ENCODE results near the gene FAM107B.
"Not testable (repeated sequence)": the region's sequence is repeated elsewhere in the genome, so short reads cannot be mapped to it uniquely, and the experiment has no call there.

FAM107B gene

DNA sequence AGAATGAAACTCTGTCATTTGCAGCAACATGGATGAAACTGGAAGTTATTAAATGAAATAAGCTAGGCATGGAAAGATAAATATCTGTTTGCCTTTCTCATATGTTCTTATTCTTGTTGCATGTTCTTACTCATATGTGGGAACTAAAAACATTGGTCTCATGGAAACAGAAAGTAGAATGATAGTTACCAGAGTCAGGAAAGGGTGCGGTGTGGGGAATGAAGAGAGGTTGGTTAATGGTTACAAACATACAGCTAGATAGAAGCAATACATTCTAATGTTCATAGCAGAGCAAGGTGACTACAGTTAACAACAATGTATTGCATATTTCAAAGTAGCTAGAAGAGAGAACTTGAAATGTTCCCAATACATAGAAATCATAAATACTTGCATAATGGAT, 105.1 kb downstream of the FAM107B start:
- no peak overlapping the region for H3K4me3 ChIP-seq (ENCODE audit: low read depth in 1 of 2, low read length in 2 of 2)
- H3K36me3 ChIP-seq (ENCODE audit: control insufficient read depth in 1 of 2, insufficient read depth in 2 of 2, low read length in 2 of 2), result no peaks in the 10 kb centered on the region
- H3K27ac ChIP-seq (ENCODE audit: low read depth, low read length), result no peak overlapping the region
- H3K9me3 ChIP-seq (ENCODE audit: control insufficient read depth in 1 of 2, low read length in 2 of 2), result no peaks in the 10 kb centered on the region
- peaks cover 15 to 24% of the 10 kb centered on the region in 2 donors for H3K4me1 ChIP-seq (ENCODE audit: control insufficient read depth in 1 of 2, insufficient read depth in 2 of 2, low read length in 2 of 2)
- H3K27me3 ChIP-seq (ENCODE audit: control insufficient read depth in 1 of 2, insufficient read depth in 2 of 2, low read length in 2 of 2), result no peaks in the 10 kb centered on the region
- H3K9ac ChIP-seq (ENCODE audit: low read depth in 1 of 2, low read length in 2 of 2), result no peak overlapping the region

DNA sequence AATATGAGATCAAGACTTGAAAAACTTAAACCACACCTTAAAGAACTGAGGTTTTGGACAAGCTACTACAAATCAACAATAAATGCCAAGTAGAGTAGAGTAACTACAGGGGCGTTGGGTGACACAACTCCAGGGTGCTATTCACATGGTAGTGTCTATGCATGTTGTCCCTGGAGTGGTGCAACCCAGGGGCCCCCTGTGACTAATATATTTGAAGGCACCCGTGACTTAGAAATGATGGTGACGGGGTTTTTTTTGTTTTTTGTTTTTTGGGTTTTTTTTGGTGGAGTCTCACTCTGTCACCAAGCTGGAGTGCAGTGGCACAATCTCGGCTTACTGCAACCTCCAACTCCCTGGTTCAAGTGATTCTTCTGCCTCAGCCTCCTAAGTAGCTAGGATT, 106.9 kb downstream of the FAM107B start:
- Histone ChIP-seq H3K4me1 (ENCODE audit: control insufficient read depth in 1 of 2, insufficient read depth in 2 of 2, low read length in 2 of 2) (peaks cover 1 to 16% of the 10 kb centered on the region in 2 donors), H3K9me3 (ENCODE audit: control insufficient read depth in 1 of 2, low read length in 2 of 2) (no peaks in the 10 kb centered on the region), H3K9ac (ENCODE audit: low read depth in 1 of 2, low read length in 2 of 2) (no peak overlapping the region), H3K4me3 (ENCODE audit: low read depth in 1 of 2, low read length in 2 of 2) (no peak overlapping the region), H3K36me3 (ENCODE audit: control insufficient read depth in 1 of 2, insufficient read depth in 2 of 2, low read length in 2 of 2) (no peaks in the 10 kb centered on the region), H3K27me3 (ENCODE audit: control insufficient read depth in 1 of 2, insufficient read depth in 2 of 2, low read length in 2 of 2) (no peaks in the 10 kb centered on the region), H3K27ac (ENCODE audit: low read depth, low read length) (no peak overlapping the region)

DNA sequence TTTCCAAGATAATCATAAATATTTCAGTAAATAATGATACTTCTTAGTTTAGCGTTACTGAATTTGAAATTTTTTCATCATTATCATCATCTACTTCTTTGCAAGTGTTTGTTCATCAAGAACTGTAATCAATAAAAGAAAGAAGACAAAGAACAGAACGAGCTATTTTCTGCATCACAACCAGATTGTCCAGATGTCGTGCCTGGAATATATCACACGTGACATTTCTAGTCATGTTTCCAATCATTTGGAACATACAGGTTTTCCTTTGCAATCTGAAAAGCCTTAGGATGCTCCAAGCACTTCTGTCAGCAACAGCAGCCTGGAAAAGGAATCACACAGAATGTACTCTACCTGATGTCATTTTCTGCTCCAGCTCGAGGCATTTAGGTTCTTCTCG, 107.4 kb downstream of the FAM107B start:
- H3K9me3 ChIP-seq (ENCODE audit: control insufficient read depth in 1 of 2, low read length in 2 of 2), result no peaks in the 10 kb centered on the region
- H3K4me1 ChIP-seq (ENCODE audit: control insufficient read depth in 1 of 2, insufficient read depth in 2 of 2, low read length in 2 of 2), result peaks cover 0 to 12% of the 10 kb centered on the region in 2 donors
- H3K9ac ChIP-seq (ENCODE audit: low read depth in 1 of 2, low read length in 2 of 2), result no peak overlapping the region
- no peak overlapping the region for H3K27ac ChIP-seq (ENCODE audit: low read depth, low read length)
- H3K27me3 ChIP-seq (ENCODE audit: control insufficient read depth in 1 of 2, insufficient read depth in 2 of 2, low read length in 2 of 2), result no peaks in the 10 kb centered on the region
- H3K36me3 ChIP-seq (ENCODE audit: control insufficient read depth in 1 of 2, insufficient read depth in 2 of 2, low read length in 2 of 2), result no peaks in the 10 kb centered on the region
- no peak overlapping the region for H3K4me3 ChIP-seq (ENCODE audit: low read depth in 1 of 2, low read length in 2 of 2)

- Histone ChIP-seq H3K9ac (ENCODE audit: low read depth in 1 of 2, low read length in 2 of 2) (no peak overlapping the region), H3K27me3 (ENCODE audit: control insufficient read depth in 1 of 2, insufficient read depth in 2 of 2, low read length in 2 of 2) (no peaks in the 10 kb centered on the region), H3K27ac (ENCODE audit: low read depth, low read length) (no peak overlapping the region), H3K4me3 (ENCODE audit: low read depth in 1 of 2, low read length in 2 of 2) (no peak overlapping the region), H3K9me3 (ENCODE audit: control insufficient read depth in 1 of 2, low read length in 2 of 2) (no peaks in the 10 kb centered on the region), H3K4me1 (ENCODE audit: control insufficient read depth in 1 of 2, insufficient read depth in 2 of 2, low read length in 2 of 2) (peaks cover 0 to 12% of the 10 kb centered on the region in 2 donors), H3K36me3 (ENCODE audit: control insufficient read depth in 1 of 2, insufficient read depth in 2 of 2, low read length in 2 of 2) (no peaks in the 10 kb centered on the region)
Observed at GRCh38 chr10:14665865-14666857, 108.5 kb downstream of the FAM107B start.

- Histone ChIP-seq H3K9me3 (ENCODE audit: control insufficient read depth in 1 of 2, low read length in 2 of 2) (no peaks in the 10 kb centered on the region), H3K27me3 (ENCODE audit: control insufficient read depth in 1 of 2, insufficient read depth in 2 of 2, low read length in 2 of 2) (no peaks in the 10 kb centered on the region), H3K9ac (ENCODE audit: low read depth in 1 of 2, low read length in 2 of 2) (no peak overlapping the region), H3K4me1 (ENCODE audit: control insufficient read depth in 1 of 2, insufficient read depth in 2 of 2, low read length in 2 of 2) (peaks cover 0 to 17% of the 10 kb centered on the region in 2 donors), H3K36me3 (ENCODE audit: control insufficient read depth in 1 of 2, insufficient read depth in 2 of 2, low read length in 2 of 2) (no peaks in the 10 kb centered on the region), H3K4me3 (ENCODE audit: low read depth in 1 of 2, low read length in 2 of 2) (no peak overlapping the region), H3K27ac (ENCODE audit: low read depth, low read length) (no peak overlapping the region)
Observed at GRCh38 chr10:14665304-14665703, 109.4 kb downstream of the FAM107B start.

DNA sequence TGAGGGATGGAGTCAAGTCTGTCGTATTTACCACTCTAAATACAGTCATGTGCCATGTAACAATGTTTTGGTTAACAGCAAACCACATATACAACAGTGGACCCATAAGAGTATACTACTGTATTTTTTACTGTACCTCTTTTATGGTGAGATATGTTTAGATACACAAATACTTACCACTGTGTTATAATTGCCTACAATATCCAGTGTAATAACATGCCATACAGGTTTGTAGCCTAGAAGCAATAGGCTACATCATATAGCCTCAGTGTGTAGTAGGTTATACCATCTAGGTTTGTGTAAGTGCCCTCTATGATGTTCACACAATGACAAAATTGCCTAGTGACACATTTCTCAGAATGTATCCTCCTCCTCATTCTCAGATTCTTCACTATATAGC, 110.4 kb downstream of the FAM107B start:
- Histone ChIP-seq H3K9ac (ENCODE audit: low read depth in 1 of 2, low read length in 2 of 2) (no peak overlapping the region), H3K9me3 (ENCODE audit: control insufficient read depth in 1 of 2, low read length in 2 of 2) (no peaks in the 10 kb centered on the region), H3K27me3 (ENCODE audit: control insufficient read depth in 1 of 2, insufficient read depth in 2 of 2, low read length in 2 of 2) (no peaks in the 10 kb centered on the region), H3K4me3 (ENCODE audit: low read depth in 1 of 2, low read length in 2 of 2) (no peak overlapping the region), H3K27ac (ENCODE audit: low read depth, low read length) (no peak overlapping the region), H3K4me1 (ENCODE audit: control insufficient read depth in 1 of 2, insufficient read depth in 2 of 2, low read length in 2 of 2) (peaks cover 3 to 22% of the 10 kb centered on the region in 2 donors), H3K36me3 (ENCODE audit: control insufficient read depth in 1 of 2, insufficient read depth in 2 of 2, low read length in 2 of 2) (no peaks in the 10 kb centered on the region)

DNA sequence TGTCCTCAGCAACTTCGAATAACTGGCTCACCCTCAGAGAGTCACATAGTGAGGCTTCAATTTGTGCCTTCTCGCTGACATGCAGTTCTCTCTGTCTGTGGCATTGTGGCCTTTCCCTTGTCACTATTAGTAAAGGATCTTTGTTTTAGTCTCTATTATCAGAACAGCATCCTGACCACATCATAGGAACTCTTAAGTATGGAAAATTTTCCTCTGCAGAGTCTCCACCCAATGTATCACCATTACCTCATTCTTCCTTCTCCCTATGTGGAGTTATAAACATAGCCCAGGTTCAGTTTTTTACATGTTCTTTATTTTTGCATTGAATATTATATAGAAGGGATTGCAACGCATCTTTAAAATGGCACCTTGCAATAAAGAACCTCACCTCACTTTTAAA, 112.9 kb downstream of the FAM107B start:
- Histone ChIP-seq H3K36me3 (ENCODE audit: control insufficient read depth in 1 of 2, insufficient read depth in 2 of 2, low read length in 2 of 2) (no peaks in the 10 kb centered on the region), H3K9ac (ENCODE audit: low read depth in 1 of 2, low read length in 2 of 2) (no peak overlapping the region), H3K27ac (ENCODE audit: low read depth, low read length) (no peak overlapping the region), H3K9me3 (ENCODE audit: control insufficient read depth in 1 of 2, low read length in 2 of 2) (no peaks in the 10 kb centered on the region), H3K27me3 (ENCODE audit: control insufficient read depth in 1 of 2, insufficient read depth in 2 of 2, low read length in 2 of 2) (no peaks in the 10 kb centered on the region), H3K4me1 (ENCODE audit: control insufficient read depth in 1 of 2, insufficient read depth in 2 of 2, low read length in 2 of 2) (peaks cover 3 to 17% of the 10 kb centered on the region in 2 donors), H3K4me3 (ENCODE audit: low read depth in 1 of 2, low read length in 2 of 2) (no peak overlapping the region)

GRCh38 chr10:14660831-14661230, 113.9 kb downstream of the FAM107B start:
- peaks cover 3 to 17% of the 10 kb centered on the region in 2 donors for H3K4me1 ChIP-seq (ENCODE audit: control insufficient read depth in 1 of 2, insufficient read depth in 2 of 2, low read length in 2 of 2)
- no peak overlapping the region for H3K4me3 ChIP-seq (ENCODE audit: low read depth in 1 of 2, low read length in 2 of 2)
- H3K9me3 ChIP-seq (ENCODE audit: control insufficient read depth in 1 of 2, low read length in 2 of 2), result no peaks in the 10 kb centered on the region
- no peak overlapping the region for H3K9ac ChIP-seq (ENCODE audit: low read depth in 1 of 2, low read length in 2 of 2)
- no peaks in the 10 kb centered on the region for H3K27me3 ChIP-seq (ENCODE audit: control insufficient read depth in 1 of 2, insufficient read depth in 2 of 2, low read length in 2 of 2)
- no peaks in the 10 kb centered on the region for H3K36me3 ChIP-seq (ENCODE audit: control insufficient read depth in 1 of 2, insufficient read depth in 2 of 2, low read length in 2 of 2)
- H3K27ac ChIP-seq (ENCODE audit: low read depth, low read length), result no peak overlapping the region

DNA sequence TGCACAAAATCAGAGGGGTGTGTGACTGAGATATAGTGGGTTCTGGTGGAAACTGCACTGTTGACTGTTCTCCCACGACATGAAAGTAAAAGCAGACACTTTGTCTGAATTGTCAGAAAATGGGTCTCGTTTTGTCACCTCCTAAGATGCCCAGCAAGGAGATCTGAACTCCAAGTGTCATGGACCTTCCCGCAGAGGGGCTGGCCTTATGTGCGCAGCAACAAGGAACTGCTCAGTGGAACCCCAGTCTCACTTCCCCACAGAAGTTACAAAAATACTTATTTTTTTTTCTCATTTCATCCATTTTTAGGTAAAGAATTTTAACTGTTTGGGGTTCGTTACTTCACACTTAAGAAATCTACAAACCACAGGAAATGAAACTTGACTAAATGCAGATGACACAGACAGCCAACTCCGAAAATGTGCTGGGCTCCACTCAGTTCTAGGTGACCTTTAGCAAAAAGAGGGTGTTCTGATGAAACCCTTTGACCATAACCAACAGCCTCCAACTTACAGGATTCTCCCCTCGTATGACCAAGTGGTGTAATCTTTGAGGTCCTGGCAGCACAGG, 115.0 kb downstream of the FAM107B start:
- Histone ChIP-seq H3K4me3 (ENCODE audit: low read depth in 1 of 2, low read length in 2 of 2) (no peak overlapping the region), H3K36me3 (ENCODE audit: control insufficient read depth in 1 of 2, insufficient read depth in 2 of 2, low read length in 2 of 2) (no peaks in the 10 kb centered on the region), H3K4me1 (ENCODE audit: control insufficient read depth in 1 of 2, insufficient read depth in 2 of 2, low read length in 2 of 2) (peaks cover 3 to 10% of the 10 kb centered on the region in 2 donors), H3K27ac (ENCODE audit: low read depth, low read length) (no peak overlapping the region), H3K9me3 (ENCODE audit: control insufficient read depth in 1 of 2, low read length in 2 of 2) (no peaks in the 10 kb centered on the region), H3K27me3 (ENCODE audit: control insufficient read depth in 1 of 2, insufficient read depth in 2 of 2, low read length in 2 of 2) (no peaks in the 10 kb centered on the region), H3K9ac (ENCODE audit: low read depth in 1 of 2, low read length in 2 of 2) (no peak overlapping the region)

DNA sequence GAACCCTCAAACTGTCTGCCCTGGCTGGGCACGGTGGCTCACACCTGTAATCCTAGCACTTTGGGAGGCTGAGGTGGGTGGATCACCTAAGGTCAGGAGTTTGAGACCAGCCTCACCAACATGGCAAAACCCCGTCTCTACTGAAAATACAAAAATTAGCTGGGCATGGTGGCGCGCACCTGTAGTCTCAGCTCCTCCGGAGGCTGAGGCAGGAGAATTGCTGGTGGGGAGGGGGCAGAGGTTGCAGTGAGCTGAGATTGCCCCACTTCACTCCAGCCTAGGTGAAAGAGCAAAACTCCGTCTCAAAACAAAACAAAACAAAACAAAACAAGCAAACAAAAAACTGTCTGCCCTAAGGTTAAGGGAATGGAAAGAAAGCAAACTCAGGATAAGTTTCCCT, 115.6 kb downstream of the FAM107B start:
- H3K4me3 ChIP-seq (ENCODE audit: low read depth in 1 of 2, low read length in 2 of 2); H3K4me1 ChIP-seq (ENCODE audit: control insufficient read depth in 1 of 2, insufficient read depth in 2 of 2, low read length in 2 of 2); H3K27ac ChIP-seq (ENCODE audit: low read depth, low read length); H3K9me3 ChIP-seq (ENCODE audit: control insufficient read depth in 1 of 2, low read length in 2 of 2); H3K27me3 ChIP-seq (ENCODE audit: control insufficient read depth in 1 of 2, insufficient read depth in 2 of 2, low read length in 2 of 2); H3K9ac ChIP-seq (ENCODE audit: low read depth in 1 of 2, low read length in 2 of 2); H3K36me3 ChIP-seq (ENCODE audit: control insufficient read depth in 1 of 2, insufficient read depth in 2 of 2, low read length in 2 of 2): not testable (repeated sequence)

Measured in duodenal mucosa (tissue), 2 donors.